K562 treated with DMSO at 1 percent for 12 hours (cell line): Measurements from ENCODE around the gene DST. TPM values are rescaled to one million over a fixed set of nuclear protein-coding genes. Genes with fewer than 3 reads are reported as not detected.

Source experiments
- total RNA-seq: library from RNA; unstranded; fragments of 300-600 nt; gene quantifications from 2 replicates; pipeline ENCODE4 v1.2.3, GENCODE V29; 2022; ENCODE audit not compliant: insufficient read depth

Gene DST
- 4.1 and 21.5 TPM in 2 replicates for total RNA-seq

GRCh38 chr6:56642366-56643261, at the start of gene DST:
TSS of gene DST (minus strand) at chr6:56642889.

